ENCODE measurements around the gene SVBP. TPM values are rescaled to one million over a fixed set of nuclear protein-coding genes. Genes with fewer than 3 reads are reported as not detected.

The SVBP gene
- total RNA-seq, 1 experiment from 2014 or later = 41.3 TPM

DNA sequence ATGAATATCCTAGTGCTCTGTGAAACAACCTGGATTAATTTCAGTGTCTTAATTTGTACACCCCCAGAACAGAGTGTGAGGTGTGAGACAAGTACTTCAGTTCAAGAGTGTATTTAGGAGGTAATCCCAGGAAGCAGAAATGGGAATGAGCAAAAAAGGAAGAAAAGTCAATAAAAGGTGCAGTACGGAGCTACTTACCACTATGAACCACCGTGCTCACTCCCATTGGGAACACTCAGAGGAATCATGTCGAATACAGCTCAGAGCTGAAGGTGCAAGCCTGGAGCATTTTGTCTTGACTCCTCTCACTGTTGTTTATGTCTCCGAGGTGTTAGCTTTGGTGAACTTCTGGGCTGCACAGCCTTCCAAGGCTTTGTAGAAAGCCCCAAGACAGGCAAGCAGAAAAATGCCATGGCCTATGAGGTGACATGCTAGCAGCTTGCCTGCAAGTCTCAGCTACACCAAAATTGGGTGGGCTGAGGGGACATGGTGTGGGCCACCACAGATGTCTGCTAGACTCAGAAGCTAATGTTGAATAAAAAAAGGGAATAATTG, 7.4 kb upstream of the SVBP start:
- H3K79me2 ChIP-seq (ENCODE audit: insufficient read depth, low read length) = no peaks in the 10 kb centered on the region; the same call in 1 of the 2 replicates
- H3K23ac ChIP-seq (ENCODE audit: insufficient read length, low read depth, low read length) = no peak overlapping the region
- no peaks in the 10 kb centered on the region for H3K9me3 ChIP-seq (ENCODE audit: control insufficient read depth, low read depth, low read length)
- no peak overlapping the region for H2AK5ac ChIP-seq (ENCODE audit: insufficient read length, low read length)
- H3K27me3 Mint-ChIP-seq (ENCODE audit: low read depth) = no peaks in the 10 kb centered on the region
- no peak overlapping the region for H4K5ac ChIP-seq (ENCODE audit: insufficient read length, low read depth, low read length)
- H3K9me3 Mint-ChIP-seq = no peaks in the 10 kb centered on the region
- no peak overlapping the region for H3T11ph ChIP-seq (ENCODE audit: low read length)
- H3K18ac ChIP-seq (ENCODE audit: insufficient read length, low read depth, low read length) = no peak overlapping the region
- H3K27ac ChIP-seq (ENCODE audit: insufficient read length, low read depth, low read length) = no peak overlapping the region
- WGBS (ENCODE audit: extremely low coverage, insufficient read length, low lambda C conversion rate) = no CpG with 5 or more reads among the region's 4 CpGs
- no peaks in the 10 kb centered on the region; a peak in 1 of 7 replicates for H3K36me3 Mint-ChIP-seq (ENCODE audit: insufficient read depth in 1 of 3, low read depth in 3 of 3)
- no peak overlapping the region for H3K4me2 ChIP-seq (ENCODE audit: insufficient read depth, insufficient read length, low read length)
- H3K23me2 ChIP-seq (ENCODE audit: insufficient read length, low read depth, low read length, poor library complexity, severe bottlenecking) = no peaks in the 10 kb centered on the region
- no peak overlapping the region for H2AFZ ChIP-seq (ENCODE audit: low read length)
- no peaks in the 10 kb centered on the region for H4K20me1 ChIP-seq (ENCODE audit: control insufficient read depth, insufficient read depth, insufficient read length)
- no peak overlapping the region for H3K56ac ChIP-seq (ENCODE audit: insufficient read length, low read depth, low read length)
- no peak overlapping the region for H2BK15ac ChIP-seq (ENCODE audit: low read depth, low read length)
- H3K4me3 Mint-ChIP-seq = no peak overlapping the region
- H3K4me1 Mint-ChIP-seq = peaks cover 17 to 21% of the 10 kb centered on the region in 2 experiments
- no peaks in the 10 kb centered on the region; the same call in 1 of the 2 replicates for H3K4me1 ChIP-seq (ENCODE audit: insufficient read depth, low read length)
- H3K27me3 ChIP-seq (ENCODE audit: insufficient read depth, low read length) = no peaks in the 10 kb centered on the region
- H3K14ac ChIP-seq (ENCODE audit: insufficient read depth, low read length) = no peak overlapping the region
- H2BK5ac ChIP-seq (ENCODE audit: insufficient read length, low read length) = no peak overlapping the region
- no peak overlapping the region; a peak in 1 of 7 replicates for H3K27ac Mint-ChIP-seq
- no peaks in the 10 kb centered on the region for H3K79me1 ChIP-seq (ENCODE audit: insufficient read depth, low read depth, low read length, poor library complexity, severe bottlenecking)
- H4K8ac ChIP-seq (replicated peaks; ENCODE audit: insufficient read length, low read depth, low read length) = no peak overlapping the region
- no peak overlapping the region for H3K4ac ChIP-seq (ENCODE audit: low read depth, low read length)
- no peak overlapping the region for H2BK12ac ChIP-seq (ENCODE audit: insufficient read length, low read depth, low read length)
- DNase-seq = no peak
- no peak overlapping the region for H4K91ac ChIP-seq (ENCODE audit: insufficient read length, low read depth, low read length)
- no peak overlapping the region for H2BK120ac ChIP-seq (ENCODE audit: low read depth, low read length, poor library complexity, severe bottlenecking)
- no peak overlapping the region for H3K9ac ChIP-seq (ENCODE audit: extremely low read depth, insufficient read length, low read length)
- H2BK20ac ChIP-seq (ENCODE audit: low read depth, low read length, poor library complexity, severe bottlenecking) = no peak overlapping the region
- TF ChIP-seq, protein P1, sequence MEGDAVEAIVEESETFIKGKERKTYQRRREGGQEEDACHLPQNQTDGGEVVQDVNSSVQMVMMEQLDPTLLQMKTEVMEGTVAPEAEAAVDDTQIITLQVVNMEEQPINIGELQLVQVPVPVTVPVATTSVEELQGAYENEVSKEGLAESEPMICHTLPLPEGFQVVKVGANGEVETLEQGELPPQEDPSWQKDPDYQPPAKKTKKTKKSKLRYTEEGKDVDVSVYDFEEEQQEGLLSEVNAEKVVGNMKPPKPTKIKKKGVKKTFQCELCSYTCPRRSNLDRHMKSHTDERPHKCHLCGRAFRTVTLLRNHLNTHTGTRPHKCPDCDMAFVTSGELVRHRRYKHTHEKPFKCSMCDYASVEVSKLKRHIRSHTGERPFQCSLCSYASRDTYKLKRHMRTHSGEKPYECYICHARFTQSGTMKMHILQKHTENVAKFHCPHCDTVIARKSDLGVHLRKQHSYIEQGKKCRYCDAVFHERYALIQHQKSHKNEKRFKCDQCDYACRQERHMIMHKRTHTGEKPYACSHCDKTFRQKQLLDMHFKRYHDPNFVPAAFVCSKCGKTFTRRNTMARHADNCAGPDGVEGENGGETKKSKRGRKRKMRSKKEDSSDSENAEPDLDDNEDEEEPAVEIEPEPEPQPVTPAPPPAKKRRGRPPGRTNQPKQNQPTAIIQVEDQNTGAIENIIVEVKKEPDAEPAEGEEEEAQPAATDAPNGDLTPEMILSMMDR (conservative IDR thresholded peaks at IDR 0.05) = no peak
